ENCODE results near the gene NDUFAF2.

NDUFAF2 gene

GRCh38 chr5:60916646-60917045 is 28.4 kb upstream of the NDUFAF2 start:
- no peak overlapping the region for H3K4me3 ChIP-seq (ENCODE audit: insufficient read depth, low read length, poor library complexity, severe bottlenecking)
- H3K9me3 ChIP-seq (ENCODE audit: insufficient read depth, low read length), result no peaks in the 10 kb centered on the region
- no peak overlapping the region for H3K9ac ChIP-seq (ENCODE audit: low read length)
- TF ChIP-seq EZH2phosphoT487 (conservative IDR thresholded peaks at IDR 0.05; ENCODE audit: low read length), result no peak
- TF ChIP-seq CTCF (IDR thresholded peaks at IDR 0.05; ENCODE audit: insufficient read depth, low read length, poor library complexity, severe bottlenecking), result no peak
- no peaks in the 10 kb centered on the region for H4K20me1 ChIP-seq (ENCODE audit: low read depth, low read length)
- no peaks in the 10 kb centered on the region for H3K27me3 ChIP-seq (ENCODE audit: low read length)
- H3K9me2 ChIP-seq (replicated peaks; ENCODE audit: insufficient read depth, low read length), result no peaks in the 10 kb centered on the region
- H3F3A ChIP-seq (ENCODE audit: insufficient read depth), result no peaks in the 10 kb centered on the region
- no peak overlapping the region for H3K27ac ChIP-seq (ENCODE audit: low read depth, low read length)
- H2AFZ ChIP-seq (ENCODE audit: low read depth, low read length, severe bottlenecking), result no peak overlapping the region
- H3K79me2 ChIP-seq (ENCODE audit: insufficient read depth, low read length), result no peaks in the 10 kb centered on the region
- H3K36me3 ChIP-seq (ENCODE audit: low read length), result peaks cover 5% of the 10 kb centered on the region; the same call in 1 of the 2 replicates
- H3K4me2 ChIP-seq (ENCODE audit: low read depth, low read length, poor library complexity, severe bottlenecking), result no peak overlapping the region

GRCh38 chr5:60918466-60918865 is 26.5 kb upstream of the NDUFAF2 start:
- no peaks in the 10 kb centered on the region for H3K27me3 ChIP-seq (ENCODE audit: low read length)
- no peak overlapping the region for H3K9ac ChIP-seq (ENCODE audit: low read length)
- H3F3A ChIP-seq (ENCODE audit: insufficient read depth), result no peaks in the 10 kb centered on the region
- TF ChIP-seq EZH2phosphoT487 (conservative IDR thresholded peaks at IDR 0.05; ENCODE audit: low read length) (no peak), CTCF (IDR thresholded peaks at IDR 0.05; ENCODE audit: insufficient read depth, low read length, poor library complexity, severe bottlenecking) (no peak)
- no peak overlapping the region for H3K4me2 ChIP-seq (ENCODE audit: low read depth, low read length, poor library complexity, severe bottlenecking)
- no peaks in the 10 kb centered on the region for H4K20me1 ChIP-seq (ENCODE audit: low read depth, low read length)
- H3K9me3 ChIP-seq (ENCODE audit: insufficient read depth, low read length), result no peaks in the 10 kb centered on the region
- H3K9me2 ChIP-seq (replicated peaks; ENCODE audit: insufficient read depth, low read length), result no peaks in the 10 kb centered on the region
- H2AFZ ChIP-seq (ENCODE audit: low read depth, low read length, severe bottlenecking), result no peak overlapping the region
- H3K4me3 ChIP-seq (ENCODE audit: insufficient read depth, low read length, poor library complexity, severe bottlenecking), result no peak overlapping the region
- peaks cover 5% of the 10 kb centered on the region; the same call in 1 of the 2 replicates for H3K36me3 ChIP-seq (ENCODE audit: low read length)
- no peak overlapping the region for H3K27ac ChIP-seq (ENCODE audit: low read depth, low read length)
- no peaks in the 10 kb centered on the region for H3K79me2 ChIP-seq (ENCODE audit: insufficient read depth, low read length)

GRCh38 chr5:60927450-60927849 is 17.6 kb upstream of the NDUFAF2 start:
- TF ChIP-seq CTCF (IDR thresholded peaks at IDR 0.05; ENCODE audit: insufficient read depth, low read length, poor library complexity, severe bottlenecking), result no peak
- TF ChIP-seq EZH2phosphoT487 (conservative IDR thresholded peaks at IDR 0.05; ENCODE audit: low read length), result no peak
- Histone ChIP-seq H3F3A (ENCODE audit: insufficient read depth) (no peaks in the 10 kb centered on the region), H3K27me3 (ENCODE audit: low read length) (no peaks in the 10 kb centered on the region), H3K4me2 (ENCODE audit: low read depth, low read length, poor library complexity, severe bottlenecking) (no peak overlapping the region), H3K27ac (ENCODE audit: low read depth, low read length) (no peak overlapping the region), H4K20me1 (ENCODE audit: low read depth, low read length) (no peaks in the 10 kb centered on the region), H3K79me2 (ENCODE audit: insufficient read depth, low read length) (no peaks in the 10 kb centered on the region), H2AFZ (ENCODE audit: low read depth, low read length, severe bottlenecking) (no peak overlapping the region), H3K9ac (ENCODE audit: low read length) (no peak overlapping the region), H3K36me3 (ENCODE audit: low read length) (peaks cover 22% of the 10 kb centered on the region; the same call in 1 of the 2 replicates), H3K9me3 (ENCODE audit: insufficient read depth, low read length) (no peaks in the 10 kb centered on the region), H3K9me2 (replicated peaks; ENCODE audit: insufficient read depth, low read length) (no peaks in the 10 kb centered on the region), H3K4me3 (ENCODE audit: insufficient read depth, low read length, poor library complexity, severe bottlenecking) (no peak overlapping the region)

Data from SU-DHL-6 (cell line).